ENCODE data around the gene RPL13A. TPM values are rescaled to one million over a fixed set of nuclear protein-coding genes. Genes with fewer than 3 reads are reported as not detected.

RPL13A gene
- total and polyA plus RNA-seq, 2 of the 13 experiments (the other 11 are each of a cell fraction or from before 2014, with no cell fraction given), result 2,601 to 3,407 TPM

- peaks cover 8 to 63% of the 10 kb centered on the region in 2 experiments for H3K27me3 ChIP-seq (ENCODE audit: control insufficient read depth in 1 of 2, insufficient read depth in 2 of 2, low read length in 2 of 2)
- H3K79me2 ChIP-seq (ENCODE audit: insufficient read depth, low read length), result no peaks in the 10 kb centered on the region
- no peaks in the 10 kb centered on the region for H3K9me3 ChIP-seq (ENCODE audit: low read length)
- FAIRE-seq, result no peak
- intact Hi-C loops (cut with micrococcal nuclease; ENCODE audit: unreplicated experiment), result no loop called here
- H3K4me2 ChIP-seq (ENCODE audit: low read depth, low read length), result peak overlapping the region; percentile 71
- peak overlapping the region in 2 of 3 experiments; percentile 22 to 64; a peak in 2 of 6 replicates for H3K4me3 ChIP-seq (replicated peaks in 1 of 3; ENCODE audit: insufficient read depth in 1 of 3, low read depth in 2 of 3, low read length in 3 of 3)
- in situ Hi-C loops (cut with HindIII; ENCODE audit: extremely low pct_ligation_motif_present, low pct_unique_long_range_greater_than_20kb), result no loop called here
- H4K20me1 ChIP-seq (ENCODE audit: insufficient read depth, low read length), result peaks cover 5% of the 10 kb centered on the region; the same call in 1 of the 2 replicates
- H2AFZ ChIP-seq (ENCODE audit: low read length), result no peak overlapping the region
- no peak for ATAC-seq
- no peak for DNase-seq (ENCODE audit: low spot score)
- TF ChIP-seq NFKB2 (CRISPR knock-in tag; IDR thresholded peaks at IDR 0.05; ENCODE audit: borderline replicate concordance) (no peak), EZH2 (conservative IDR thresholded peaks at IDR 0.05; ENCODE audit: low read depth, low read length) (peak; percentile 66; the same call in 1 of the 2 replicates), BRF2 (CRISPR knock-in tag; IDR thresholded peaks at IDR 0.05) (no peak)
- H3K9ac ChIP-seq (ENCODE audit: insufficient read depth, low read depth, low read length), result no peak overlapping the region
- H3K36me3 ChIP-seq (replicated peaks in 1 of 2; ENCODE audit: control insufficient read depth in 1 of 2, insufficient read depth in 2 of 2, low read length in 2 of 2), result no peaks in the 10 kb centered on the region
- WGBS (ENCODE audit: low lambda C conversion rate), result 13% methylated on average over 18 of the region's 19 CpGs
- CTCF ChIA-PET (ENCODE audit: low intra/inter-chr PET ratio, low total read pairs), result no interaction called here
- POLR2A ChIA-PET, result interaction anchor here (2.0 kb wide), 1 partner anchor 13 kb away, joined by 8 read pairs; the partner anchor contains the start of gene ALDH16A1
- no peak overlapping the region for H3K27ac ChIP-seq (ENCODE audit: extremely low read length, insufficient read depth, low read length)
- no TSS peak for BruUV-seq (replicated peaks)
- peaks cover 17% of the 10 kb centered on the region for H3K4me1 ChIP-seq (ENCODE audit: insufficient read depth, low read length)
These were observed 46.8 kb upstream of the RPL13A start for GRCh38 chr19:49440439-49441209.

DNA sequence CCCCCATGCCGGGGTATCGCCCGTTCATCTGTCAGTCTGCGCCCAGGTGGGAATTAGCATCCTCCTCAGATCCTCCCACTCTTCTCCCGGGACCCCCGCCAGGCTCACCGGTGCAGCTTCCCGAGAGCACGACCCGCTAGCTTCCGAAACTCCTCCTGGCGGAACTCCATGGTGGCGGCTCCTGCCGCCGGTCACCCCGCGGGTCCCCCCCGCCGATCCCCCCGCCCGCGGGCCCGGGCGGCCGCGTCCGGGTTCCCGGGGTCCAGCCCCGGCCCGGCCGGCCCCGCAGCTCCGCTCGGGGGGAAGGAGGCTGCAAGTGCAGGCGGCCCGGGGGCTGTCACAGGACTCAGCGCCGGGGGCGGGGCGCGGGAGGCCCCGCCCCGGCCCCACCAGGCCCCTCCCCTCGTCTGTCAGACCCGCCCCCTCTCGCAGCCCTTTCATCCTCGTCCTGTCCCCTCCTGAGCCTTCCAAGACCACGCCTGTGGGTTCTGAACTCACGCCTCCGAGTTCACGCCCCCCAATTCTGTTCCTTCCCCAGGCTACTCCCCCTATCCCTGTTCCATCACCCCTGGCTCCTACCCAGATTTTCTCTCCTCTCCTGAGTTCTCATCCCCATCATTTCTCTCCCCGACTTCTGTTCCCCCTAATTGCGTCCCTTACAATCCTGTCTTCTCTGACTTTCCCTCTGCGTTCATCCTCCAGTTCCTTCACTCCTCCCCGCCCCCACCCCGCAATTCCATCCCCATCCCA is 46.0 kb upstream of the RPL13A start, which contains the start of gene SLC17A7:
TSS of gene SLC17A7 (minus strand) at position 318 of the 750 bp plus-strand sequence. CDS start at position 170, 148 bp downstream.
- WGBS (ENCODE audit: low lambda C conversion rate), result 10% methylated on average over 20 of the region's 56 CpGs
- Histone ChIP-seq H2AFZ (ENCODE audit: low read length) (no peak within 1 kb of the TSS), H3K9ac (ENCODE audit: insufficient read depth, low read depth, low read length) (no peak within 1 kb of the TSS), H3K79me2 (ENCODE audit: insufficient read depth, low read length) (no peaks in the 10 kb centered on the region), H4K20me1 (ENCODE audit: insufficient read depth, low read length) (peaks cover 5% of the 10 kb centered on the region; the same call in 1 of the 2 replicates), H3K9me3 (ENCODE audit: low read length) (no peaks in the 10 kb centered on the region), H3K4me2 (ENCODE audit: low read depth, low read length) (peak within 1 kb of the TSS; percentile 75), H3K36me3 (replicated peaks in 1 of 2; ENCODE audit: control insufficient read depth in 1 of 2, insufficient read depth in 2 of 2, low read length in 2 of 2) (peaks cover 0 to under 1% of the 10 kb centered on the region in 2 experiments; a peak in 1 of 5 replicates), H3K4me1 (ENCODE audit: insufficient read depth, low read length) (peaks cover 18% of the 10 kb centered on the region), H3K27ac (ENCODE audit: extremely low read length, insufficient read depth, low read length) (no peak within 1 kb of the TSS), H3K4me3 (replicated peaks in 1 of 3; ENCODE audit: insufficient read depth in 1 of 3, low read depth in 2 of 3, low read length in 3 of 3) (peak within 1 kb of the TSS; percentile 26 to 76 (median 70); a peak in 4 of 6 replicates), H3K27me3 (ENCODE audit: control insufficient read depth in 1 of 2, insufficient read depth in 2 of 2, low read length in 2 of 2) (peaks cover 8 to 56% of the 10 kb centered on the region in 2 experiments)
- intact Hi-C loops (cut with micrococcal nuclease; ENCODE audit: unreplicated experiment) (no loop called here), in situ Hi-C loops (cut with HindIII; ENCODE audit: extremely low pct_ligation_motif_present, low pct_unique_long_range_greater_than_20kb) (no loop called here)
- TF ChIP-seq ZNF564 (CRISPR knock-in tag; IDR thresholded peaks at IDR 0.05), result peak; percentile 97
- no peak for TF ChIP-seq NR2C2 (CRISPR knock-in tag; IDR thresholded peaks at IDR 0.05; ENCODE audit: borderline replicate concordance)
- ATAC-seq, result no peak
- FAIRE-seq, result no peak
- CTCF ChIA-PET (ENCODE audit: low intra/inter-chr PET ratio, low total read pairs), result no interaction called here
- POLR2A ChIA-PET, result interaction anchor here (1.0 to 2.1 kb wide), 4 partner anchors 10 to 80 kb away, joined by 3 to 21 read pairs (median 14); partner anchors contain the start of genes ALDH16A1 and PIH1D1
- no TSS peak for BruUV-seq (replicated peaks)
- no peak for DNase-seq (ENCODE audit: low spot score)

Measured in HepG2 (cell line).